Measurements from ENCODE around the gene TIE1. TPM values are rescaled to one million over a fixed set of nuclear protein-coding genes. Genes with fewer than 3 reads are reported as not detected.

TIE1 gene
- total and polyA plus RNA-seq, 9 of the 15 experiments (the other 6 are each of a cell fraction or from before 2014, with no cell fraction given) = 0.07 to 0.49 (median 0.14) TPM; not detected in 4

DNA sequence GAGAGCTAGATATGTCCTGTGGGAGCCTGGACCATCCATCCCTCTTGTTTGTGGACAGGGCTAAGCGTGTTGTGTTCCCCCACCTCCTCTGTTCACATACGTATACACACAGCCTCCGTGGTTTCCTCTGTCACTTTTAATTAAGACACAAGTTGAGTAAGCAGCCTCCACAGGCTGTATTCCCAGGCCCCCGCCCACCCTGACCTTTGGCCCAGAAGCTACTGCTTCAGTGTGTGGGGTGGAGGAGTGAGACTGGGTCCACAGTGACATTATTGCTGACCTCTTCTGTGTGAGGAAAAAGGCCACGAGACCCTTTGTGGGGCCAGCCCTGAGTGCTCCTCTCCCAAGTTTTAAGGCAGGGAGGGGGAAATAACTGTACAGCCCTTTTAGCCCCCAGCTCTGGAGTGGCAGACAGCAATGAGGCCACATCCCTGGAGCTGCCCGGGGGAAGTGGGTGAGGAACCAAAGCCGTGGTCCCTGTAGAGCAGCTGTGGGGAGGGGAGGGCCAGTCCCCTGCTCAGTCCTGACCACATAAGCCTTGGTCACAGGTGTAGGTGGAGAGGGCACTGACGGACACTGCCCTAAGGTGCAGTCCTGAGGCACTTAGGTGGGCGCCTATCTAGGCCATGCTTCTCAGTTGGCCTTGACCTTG, 62.6 kb downstream of the TIE1 start:
- Histone ChIP-seq H3K79me2 (ENCODE audit: control insufficient read depth, insufficient read depth, low read length) (peaks cover 64% of the 10 kb centered on the region), H3K4me2 (ENCODE audit: insufficient read depth, low read length) (no peak overlapping the region), H3K36me3 (ENCODE audit: control insufficient read depth, insufficient read depth, low read length) (peaks cover 67% of the 10 kb centered on the region), H4K20me1 (replicated peaks; ENCODE audit: control insufficient read depth, insufficient read depth, low read length) (peaks cover 10% of the 10 kb centered on the region; the same call in 1 of the 2 replicates), H3K27me3 (ENCODE audit: control insufficient read depth in 2 of 2, insufficient read depth in 2 of 2, low read length in 2 of 2) (no peaks in the 10 kb centered on the region), H3K4me3 (no peak overlapping the region), H3K9me3 (replicated peaks; ENCODE audit: control insufficient read depth, insufficient read depth, low read depth, low read length) (no peaks in the 10 kb centered on the region), H3K27ac (ENCODE audit: extremely low read depth, low read depth, low read length) (peak overlapping the region; percentile 2; the same call in 1 of the 3 replicates), H2AFZ (ENCODE audit: low read depth, low read length) (no peak overlapping the region), H3K9ac (ENCODE audit: insufficient read depth in 1 of 2, low read depth in 2 of 2, low read length in 2 of 2) (peak overlapping the region in 1 of 2 experiments; percentile 61; a peak in 2 of 4 replicates), H3K4me1 (replicated peaks in 1 of 2; ENCODE audit: control insufficient read depth in 2 of 2, insufficient read depth in 2 of 2, low read length in 2 of 2) (peaks cover 41 to 60% of the 10 kb centered on the region in 2 experiments), H3K9me1 (ENCODE audit: control insufficient read depth, insufficient read depth, low read length) (peaks cover 17% of the 10 kb centered on the region)
- BruUV-seq (replicated peaks) = no TSS peak
- ChIA-PET POLR2A (interaction anchor here (0.8 to 1.6 kb wide), 8 partner anchors 10 to 50 kb away, joined by 3 to 4 read pairs (median 3); partner anchors contain the start of genes MED8 and SZT2), CTCF (ENCODE audit: low intra/inter-chr PET ratio) (no interaction called here)
- FAIRE-seq (no peak), ATAC-seq (no peak), DNase-seq (ENCODE audit: extremely low read depth in 1 of 4, low spot score in 3 of 4) (peak in 2 of 4 experiments; percentile 44 to 60)
- 71% methylated on average over 9 of the region's 9 CpGs for WGBS (ENCODE audit: insufficient coverage, low coverage, missing lambda C conversion rate)
- in situ Hi-C loops (cut with MboI) (no loop called here), intact Hi-C loops (cut with micrococcal nuclease) (no loop called here)
- no peak for TF ChIP-seq MYC (IDR thresholded peaks at IDR 0.05; ENCODE audit: low read depth, low read length)
- no peak for TF ChIP-seq MYC (CRISPR knock-in tag; IDR thresholded peaks at IDR 0.05; ENCODE audit: borderline replicate concordance, low read depth)
- TF ChIP-seq PRPF4 (IDR thresholded peaks at IDR 0.05; ENCODE audit: insufficient read depth, low read depth, low read length, poor library complexity, severe bottlenecking) = no peak
- no peak for TF ChIP-seq EP300 (IDR thresholded peaks at IDR 0.05; ENCODE audit: low read length)
- no peak for TF ChIP-seq ZNF347 (CRISPR knock-in tag; IDR thresholded peaks at IDR 0.05; ENCODE audit: low read depth)
- no peak for TF ChIP-seq ZNF184 (CRISPR knock-in tag; IDR thresholded peaks at IDR 0.05)
- TF ChIP-seq XRCC5 (IDR thresholded peaks at IDR 0.05; ENCODE audit: low read depth, low read length) = no peak
- TF ChIP-seq KDM5B (IDR thresholded peaks at IDR 0.05; ENCODE audit: insufficient replicate concordance, low read depth, low read length) = peak; percentile 74
- TF ChIP-seq ZBTB17 (CRISPR knock-in tag; IDR thresholded peaks at IDR 0.05) = no peak
- no peak for TF ChIP-seq CCNT2 (IDR thresholded peaks at IDR 0.05; ENCODE audit: borderline replicate concordance, extremely low read depth, insufficient read length, low read depth, low read length)
- no peak for TF ChIP-seq RBM39 (optimal IDR thresholded peaks at IDR 0.05; ENCODE audit: low read depth, low read length)
- 0 out of 2 replicates have a peak, but pooled peaks have one; percentile 16 for TF ChIP-seq PML (IDR thresholded peaks at IDR 0.05; ENCODE audit: low read length)
- no peak for TF ChIP-seq ZNF354B (CRISPR knock-in tag; IDR thresholded peaks at IDR 0.05)
- no peak for TF ChIP-seq ETS2 (tag; IDR thresholded peaks at IDR 0.05; ENCODE audit: borderline replicate concordance, poor library complexity, severe bottlenecking)
- TF ChIP-seq SIX5 (IDR thresholded peaks at IDR 0.05; ENCODE audit: borderline replicate concordance in 1 of 2, insufficient read depth in 1 of 2, low read depth in 1 of 2, low read length in 2 of 2) = no peak
- TF ChIP-seq PPARD (CRISPR knock-in tag; IDR thresholded peaks at IDR 0.05) = no peak
- TF ChIP-seq, protein P1, sequence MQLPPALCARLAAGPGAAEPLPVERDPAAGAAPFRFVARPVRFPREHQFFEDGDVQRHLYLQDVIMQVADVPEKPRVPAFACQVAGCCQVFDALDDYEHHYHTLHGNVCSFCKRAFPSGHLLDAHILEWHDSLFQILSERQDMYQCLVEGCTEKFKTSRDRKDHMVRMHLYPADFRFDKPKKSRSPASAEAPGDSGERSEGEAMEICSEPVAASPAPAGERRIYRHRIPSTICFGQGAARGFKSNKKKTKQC (CRISPR knock-in tag; IDR thresholded peaks at IDR 0.05) = no peak
- no peak for TF ChIP-seq ZNF644 (tag; IDR thresholded peaks at IDR 0.05; ENCODE audit: low read depth)
- no peak for TF ChIP-seq THRAP3 (IDR thresholded peaks at IDR 0.05; ENCODE audit: borderline replicate concordance)
- TF ChIP-seq, protein P2, sequence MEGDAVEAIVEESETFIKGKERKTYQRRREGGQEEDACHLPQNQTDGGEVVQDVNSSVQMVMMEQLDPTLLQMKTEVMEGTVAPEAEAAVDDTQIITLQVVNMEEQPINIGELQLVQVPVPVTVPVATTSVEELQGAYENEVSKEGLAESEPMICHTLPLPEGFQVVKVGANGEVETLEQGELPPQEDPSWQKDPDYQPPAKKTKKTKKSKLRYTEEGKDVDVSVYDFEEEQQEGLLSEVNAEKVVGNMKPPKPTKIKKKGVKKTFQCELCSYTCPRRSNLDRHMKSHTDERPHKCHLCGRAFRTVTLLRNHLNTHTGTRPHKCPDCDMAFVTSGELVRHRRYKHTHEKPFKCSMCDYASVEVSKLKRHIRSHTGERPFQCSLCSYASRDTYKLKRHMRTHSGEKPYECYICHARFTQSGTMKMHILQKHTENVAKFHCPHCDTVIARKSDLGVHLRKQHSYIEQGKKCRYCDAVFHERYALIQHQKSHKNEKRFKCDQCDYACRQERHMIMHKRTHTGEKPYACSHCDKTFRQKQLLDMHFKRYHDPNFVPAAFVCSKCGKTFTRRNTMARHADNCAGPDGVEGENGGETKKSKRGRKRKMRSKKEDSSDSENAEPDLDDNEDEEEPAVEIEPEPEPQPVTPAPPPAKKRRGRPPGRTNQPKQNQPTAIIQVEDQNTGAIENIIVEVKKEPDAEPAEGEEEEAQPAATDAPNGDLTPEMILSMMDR (IDR thresholded peaks at IDR 0.05 in 2 of 3, conservative IDR thresholded peaks at IDR 0.05 in 1 of 3; ENCODE audit: insufficient read depth in 2 of 3, low read depth in 1 of 3, low read length in 3 of 3) = no peak
- TF ChIP-seq SMAD1 (IDR thresholded peaks at IDR 0.05; ENCODE audit: low read depth, low read length, partially characterized antibody) = no peak
